ENCODE results near the gene UROC1. TPM values are rescaled to one million over a fixed set of nuclear protein-coding genes. Genes with fewer than 3 reads are reported as not detected.

Gene UROC1
- total and polyA plus RNA-seq, 8 donors: not detected

GRCh38 chr3:126432361-126433104 is 85.0 kb downstream of the UROC1 start:
- Histone ChIP-seq H3K4me1 (no peaks in the 10 kb centered on the region), H3K27ac (no peak overlapping the region), H3K4me3 (no peak overlapping the region), H3K36me3 (peaks cover 19 to 49% (median 38%) of the 10 kb centered on the region in 4 donors), H3K9me3 (peaks cover 0 to 12% (median 5%) of the 10 kb centered on the region in 4 donors), H3K27me3 (no peaks in the 10 kb centered on the region)
- TF ChIP-seq CTCF (IDR thresholded peaks at IDR 0.05) (no peak), EP300 (IDR thresholded peaks at IDR 0.05) (no peak), POLR2AphosphoS5 (IDR thresholded peaks at IDR 0.05) (no peak)
- WGBS, 5 donors: 84 to 94% (median 91%) methylated on average over 4 of the region's 4 CpGs
- no peak for DNase-seq
- intact Hi-C loops (cut with DNase I; ENCODE audit: low total_unique reads): no loop called here

Small RNA genes within 50 kb of the gene (small RNA-seq; reads per million reads assigned to genes)
- gene RNA5SP138: 0.08 to 0.69 (median 0.44) reads per million in 4 donors

Other genes with a start within 250 kb of the UROC1 start
- 10 to 100 TPM in 4 of 5 donors, 1 to 10 TPM in 1; 4.6 to 82.9 (median 21.6) TPM for gene KLF15, start 160.4 kb downstream of the UROC1 start, total RNA-seq
- 10 to 100 TPM; 13.6 to 16.7 (median 16.6) TPM for gene KLF15, start 160.4 kb downstream of the UROC1 start, polyA plus RNA-seq
- gene CFAP100, start 122.9 kb downstream of the UROC1 start, total RNA-seq: not detected
- not detected for gene CFAP100, start 122.9 kb downstream of the UROC1 start, polyA plus RNA-seq
- 10 to 100 TPM; 16.9 to 73.2 (median 44.5) TPM for gene ZXDC, start 41.9 kb downstream of the UROC1 start, total RNA-seq
- gene ZXDC, start 41.9 kb downstream of the UROC1 start, polyA plus RNA-seq: 1 to 10 TPM; 6.1 to 9.8 (median 6.6) TPM
- gene CHST13, start 6.4 kb upstream of the UROC1 start, total RNA-seq: 10 to 100 TPM in 1 of 5 donors, 1 to 10 TPM in 2, not detected in 2; 1.4 to 12.5 (median 5.7) TPM
- under 1 TPM; 0.08 to 0.61 (median 0.19) TPM for gene CHST13, start 6.4 kb upstream of the UROC1 start, polyA plus RNA-seq
- gene C3orf22, start 41.2 kb upstream of the UROC1 start, total RNA-seq: not detected
- not detected for gene C3orf22, start 41.2 kb upstream of the UROC1 start, polyA plus RNA-seq
- 10 to 100 TPM in 4 of 5 donors, under 1 TPM in 1; 0.58 to 62.3 (median 19.1) TPM for gene TXNRD3, start 137.4 kb upstream of the UROC1 start, total RNA-seq
- gene TXNRD3, start 137.4 kb upstream of the UROC1 start, polyA plus RNA-seq: 1 to 10 TPM; 3.8 to 6.6 (median 5.2) TPM
- 10 to 100 TPM in 1 of 5 donors, 1 to 10 TPM in 3, not detected in 1; 4.0 to 40.8 (median 7.6) TPM for gene CHCHD6, start 186.5 kb upstream of the UROC1 start, total RNA-seq
- gene CHCHD6, start 186.5 kb upstream of the UROC1 start, polyA plus RNA-seq: 10 to 100 TPM; 11.9 to 18.2 (median 16.1) TPM

All from stomach (tissue), 9 donors.